Neural cell (in vitro differentiated cells): ENCODE results near the gene EN2. TPM values are rescaled to one million over a fixed set of nuclear protein-coding genes. Genes with fewer than 3 reads are reported as not detected.

Source experiments
- H2AFZ ChIP-seq: fragments of 200-600, 300-800 bp; sonication (generic), shearing (Covaris generic); 2 replicates; pipeline ENCODE4 v1.6.0; 2014; ENCODE audit warnings: low read depth, mild to moderate bottlenecking, antibody characterized with exemption, low read length, moderate library complexity
- H3F3A ChIP-seq: fragments of 200-600 bp; shearing (Covaris generic); 2 replicates; pipeline ENCODE4 v1.6.1; 2016; ENCODE audit warnings: mild to moderate bottlenecking, moderate library complexity, mixed read lengths, antibody characterized with exemption, low read length; ENCODE audit not compliant: insufficient read depth, poor library complexity, severe bottlenecking
- H3K27ac ChIP-seq: fragments of 200-600, 300-800 bp; sonication (generic), shearing (Covaris generic); 2 replicates; pipeline ENCODE4 v1.5.1; 2014; ENCODE audit warnings: mild to moderate bottlenecking, low read length, moderate library complexity
- H3K27me3 ChIP-seq: fragments of 300-800, 200-600 bp; sonication (generic), shearing (Covaris generic); 2 replicates; pipeline ENCODE4 v1.6.0; 2014; ENCODE audit warnings: mild to moderate bottlenecking, low read depth, low read length, moderate library complexity; ENCODE audit not compliant: insufficient read depth
- H3K36me3 ChIP-seq: fragments of 300-800, 200-600 bp; sonication (generic), shearing (Covaris generic); 2 replicates; pipeline ENCODE4 v1.5.1; 2014; ENCODE audit warnings: mild to moderate bottlenecking, antibody characterized with exemption, low read length, moderate library complexity; ENCODE audit not compliant: insufficient read depth
- H3K4me2 ChIP-seq: fragments of 300-800, 200-600 bp; sonication (generic), shearing (Covaris generic); 2 replicates; pipeline ENCODE4 v1.6.0; 2014; ENCODE audit warnings: mild to moderate bottlenecking, low read length
- H3K4me3 ChIP-seq: fragments of 300-800, 200-600 bp; sonication (generic), shearing (Covaris generic); 2 replicates; pipeline ENCODE4 v1.5.1; 2014; ENCODE audit warnings: mild to moderate bottlenecking, low read length, moderate library complexity
- H3K79me2 ChIP-seq: fragments of 200-600 bp; shearing (Covaris generic); replicated peaks from 2 replicates; pipeline ENCODE4 v1.6.0; 2014; ENCODE audit warnings: mild to moderate bottlenecking, low read length, moderate library complexity; ENCODE audit not compliant: insufficient read depth
- H3K9ac ChIP-seq: fragments of 300-800, 200-600 bp; sonication (generic), shearing (Covaris generic); 2 replicates; pipeline ENCODE4 v1.6.1; 2016; ENCODE audit warnings: mild to moderate bottlenecking, low read length, mixed read lengths
- H3K9me2 ChIP-seq: fragments of 200-600 bp; shearing (Covaris generic); 2 replicates; pipeline ENCODE4 v1.6.1; 2016; ENCODE audit warnings: mild to moderate bottlenecking, low read length, mixed read lengths; ENCODE audit not compliant: insufficient read depth
- H3K9me3 ChIP-seq: fragments of 200-600, 300-800 bp; sonication (generic), shearing (Covaris generic); 2 replicates; pipeline ENCODE4 v1.6.1; 2016; ENCODE audit warnings: mild to moderate bottlenecking, mixed run types, low read length, moderate library complexity, mixed read lengths
- H4K20me1 ChIP-seq: fragments of 200-600 bp; shearing (Covaris generic); 2 replicates; pipeline ENCODE4 v1.6.1; 2016; ENCODE audit warnings: mild to moderate bottlenecking, mixed run types; ENCODE audit not compliant: insufficient read depth
- CTCF ChIP-seq: fragments of 450-650 bp; IDR thresholded peaks from 2 replicates; pipeline ENCODE4 v1.5.1; 2014; ENCODE audit warnings: antibody characterized with exemption, mild to moderate bottlenecking, moderate library complexity; ENCODE audit not compliant: poor library complexity, severe bottlenecking
- EP300 ChIP-seq: fragments of 450-650 bp; conservative IDR thresholded peaks from 2 replicates; pipeline ENCODE4 v1.6.1; 2014; ENCODE audit warnings: antibody characterized with exemption, mild to moderate bottlenecking, moderate library complexity; ENCODE audit not compliant: poor library complexity, severe bottlenecking
- EZH2 ChIP-seq: fragments of 200-600, 300-800 bp; shearing (Covaris generic), sonication (generic); IDR thresholded peaks from 2 replicates; pipeline ENCODE4 v1.6.1; 2014; ENCODE audit warnings: antibody characterized with exemption, low read length, borderline replicate concordance, mild to moderate bottlenecking; ENCODE audit not compliant: insufficient read depth, poor library complexity, severe bottlenecking
- MXI1 ChIP-seq: fragments of 450-650 bp; conservative IDR thresholded peaks from 2 replicates; pipeline ENCODE4 v1.6.1; 2014; ENCODE audit warnings: antibody characterized with exemption, mild to moderate bottlenecking; ENCODE audit not compliant: poor library complexity, severe bottlenecking
- POLR2AphosphoS5 ChIP-seq: IDR thresholded peaks from 2 replicates; pipeline ENCODE4 v1.6.1; 2012
- RAD21 ChIP-seq: fragments of 450-650 bp; conservative IDR thresholded peaks from 2 replicates; pipeline ENCODE4 v1.6.1; 2014; ENCODE audit warnings: antibody characterized with exemption, mild to moderate bottlenecking, moderate library complexity
- REST ChIP-seq: IDR thresholded peaks from 2 replicates; pipeline ENCODE4 v1.6.1; 2012; ENCODE audit warnings: borderline replicate concordance
- SMC3 ChIP-seq: fragments of 450-650 bp; conservative IDR thresholded peaks from 2 replicates; pipeline ENCODE4 v1.6.1; 2014; ENCODE audit warnings: antibody characterized with exemption, mild to moderate bottlenecking, moderate library complexity; ENCODE audit not compliant: poor library complexity
- TAF1 ChIP-seq: IDR thresholded peaks from 2 replicates; pipeline ENCODE4 v1.6.1; 2012; ENCODE audit warnings: low read depth
- polyA plus RNA-seq: library from polyadenylated mRNA; depleted of rRNA; stranded (reverse); fragments of >200 nt; gene quantifications from 2 replicates; pipeline ENCODE4 v1.2.3, GENCODE V29; 2014

The EN2 gene
- polyA plus RNA-seq, 1 donor from 2014 or later: not detected

- Histone ChIP-seq H3K79me2 (no peaks in the 10 kb centered on the region), H3K27ac (no peak overlapping the region), H3K9me3 (no peaks in the 10 kb centered on the region), H3K36me3 (no peaks in the 10 kb centered on the region), H4K20me1 (no peaks in the 10 kb centered on the region), H3K9ac (no peak overlapping the region), H3K4me2 (no peak overlapping the region), H3K4me3 (no peak overlapping the region), H3F3A (no peaks in the 10 kb centered on the region), H3K27me3 (peaks cover 50% of the 10 kb centered on the region), H2AFZ (no peak overlapping the region), H3K9me2 (no peaks in the 10 kb centered on the region)
- no peak for TF ChIP-seq MXI1
- TF ChIP-seq RAD21: no peak
- no peak for TF ChIP-seq TAF1
- TF ChIP-seq EZH2: no peak
- no peak for TF ChIP-seq SMC3
- no peak for TF ChIP-seq CTCF
- TF ChIP-seq REST: no peak
- no peak for TF ChIP-seq POLR2AphosphoS5
These were observed 17.9 kb upstream of the EN2 start for GRCh38 chr7:155440018-155440410.

GRCh38 chr7:155441856-155442255, 16.1 kb upstream of the EN2 start:
- no peaks in the 10 kb centered on the region for H3F3A ChIP-seq
- no peak overlapping the region for H3K4me3 ChIP-seq
- no peaks in the 10 kb centered on the region for H3K9me3 ChIP-seq
- no peaks in the 10 kb centered on the region for H3K79me2 ChIP-seq
- H2AFZ ChIP-seq: no peak overlapping the region
- no peaks in the 10 kb centered on the region for H3K36me3 ChIP-seq
- no peak overlapping the region for H3K27ac ChIP-seq
- H3K4me2 ChIP-seq: no peak overlapping the region
- no peak overlapping the region for H3K9ac ChIP-seq
- peaks cover 61% of the 10 kb centered on the region for H3K27me3 ChIP-seq
- H3K9me2 ChIP-seq: no peaks in the 10 kb centered on the region
- no peak for TF ChIP-seq REST
- TF ChIP-seq RAD21: no peak
- no peak for TF ChIP-seq EP300
- TF ChIP-seq CTCF: no peak
- no peak for TF ChIP-seq SMC3
- TF ChIP-seq EZH2: no peak
- no peak for TF ChIP-seq MXI1
- TF ChIP-seq TAF1: no peak
- TF ChIP-seq POLR2AphosphoS5: no peak
- no peaks in the 10 kb centered on the region for H4K20me1 ChIP-seq
